Liver (tissue), 9 donors: ENCODE results near the gene EMILIN1. TPM values are rescaled to one million over a fixed set of nuclear protein-coding genes. Genes with fewer than 3 reads are reported as not detected.

ENCODE experiments used
- DNase-seq: peaks from one replicate; pipeline ENCODE4 v3.0.0-alpha.2; 2017; ENCODE audit warnings: low spot score
- H3K27ac ChIP-seq, 2 donors: one replicate each; pipeline ENCODE4 v1.7.0; 2013; ENCODE audit warnings: inconsistent platforms in 2 of 2, low read length in 2 of 2, control low read depth in 1 of 2, low read depth in 1 of 2, mild to moderate bottlenecking in 1 of 2
- H3K27me3 ChIP-seq, 4 donors: one replicate each; pipeline versions ENCODE4 v1.6.1 to v1.7.0; 2013; ENCODE audit warnings: low read length in 3 of 4, inconsistent platforms in 1 of 4, mild to moderate bottlenecking in 1 of 4, moderate library complexity in 1 of 4; ENCODE audit not compliant: control insufficient read depth in 4 of 4, insufficient read depth in 4 of 4
- H3K36me3 ChIP-seq, 4 donors: one replicate each; pipeline versions ENCODE4 v1.6.1 to v1.7.0; 2013; ENCODE audit warnings: low read length in 3 of 4, mild to moderate bottlenecking in 3 of 4, low read depth in 1 of 4, moderate library complexity in 1 of 4; ENCODE audit not compliant: control insufficient read depth in 4 of 4, insufficient read depth in 3 of 4
- H3K4me1 ChIP-seq, 4 donors: one replicate each; pipeline versions ENCODE4 v1.6.1 to v1.7.0; 2013; ENCODE audit warnings: low read length in 3 of 4, mild to moderate bottlenecking in 3 of 4, moderate library complexity in 1 of 4; ENCODE audit not compliant: control insufficient read depth in 4 of 4, insufficient read depth in 4 of 4
- H3K4me3 ChIP-seq, 3 donors: one replicate each; pipeline versions ENCODE4 v1.6.1 to v1.7.0; 2013; ENCODE audit warnings: low read length in 3 of 3, control low read depth in 1 of 3, low read depth in 1 of 3, mild to moderate bottlenecking in 1 of 3
- H3K9ac ChIP-seq, 2 donors: one replicate each; pipeline ENCODE4 v1.7.0; 2013; ENCODE audit warnings: low read length in 2 of 2, mild to moderate bottlenecking in 2 of 2, moderate library complexity in 2 of 2, control low read depth in 1 of 2, low read depth in 1 of 2
- H3K9me3 ChIP-seq, 4 donors: one replicate each; pipeline versions ENCODE4 v1.6.1 to v1.7.0; 2013; ENCODE audit warnings: low read length in 3 of 4; ENCODE audit not compliant: control insufficient read depth in 4 of 4
- EGR1 ChIP-seq, 2 donors: IDR thresholded peaks; 2 replicates each; pipeline ENCODE4 v1.6.1; 2016 to 2018; ENCODE audit warnings: antibody characterized with exemption in 2 of 2, low read depth in 2 of 2
- FOXA1 ChIP-seq: IDR thresholded peaks from 2 replicates; pipeline ENCODE4 v1.6.1; 2016; ENCODE audit warnings: antibody characterized with exemption
- FOXA2 ChIP-seq: IDR thresholded peaks from 2 replicates; pipeline ENCODE4 v1.6.1; 2016; ENCODE audit warnings: antibody characterized with exemption
- GABPA ChIP-seq, 2 donors: IDR thresholded peaks in 1 of 2; conservative IDR thresholded peaks in 1 of 2; 2 replicates each; pipeline ENCODE4 v1.6.1; 2016; ENCODE audit warnings: antibody characterized with exemption in 2 of 2, mild to moderate bottlenecking in 1 of 2, moderate library complexity in 1 of 2
- HNF4A ChIP-seq, 2 donors: conservative IDR thresholded peaks; 2 replicates each; pipeline ENCODE4 v1.6.1; 2016; ENCODE audit warnings: antibody characterized with exemption in 2 of 2, mild to moderate bottlenecking in 2 of 2
- HNF4G ChIP-seq: IDR thresholded peaks from 2 replicates; pipeline ENCODE4 v1.6.1; 2016; ENCODE audit warnings: antibody characterized with exemption
- JUND ChIP-seq, 2 donors: IDR thresholded peaks; 2 replicates each; pipeline ENCODE4 v1.6.1; 2016; ENCODE audit warnings: antibody characterized with exemption in 2 of 2
- NR2F2 ChIP-seq: IDR thresholded peaks from 2 replicates; pipeline ENCODE4 v1.6.1; 2016; ENCODE audit warnings: antibody characterized with exemption
- RAD21 ChIP-seq, 2 donors: IDR thresholded peaks; 2 replicates each; pipeline ENCODE4 v1.6.1; 2016; ENCODE audit warnings: antibody characterized with exemption in 2 of 2, mild to moderate bottlenecking in 2 of 2
- RXRA ChIP-seq, 2 donors: IDR thresholded peaks; 2 replicates each; pipeline ENCODE4 v1.6.1; 2017 to 2018; ENCODE audit warnings: antibody characterized with exemption in 2 of 2, mild to moderate bottlenecking in 1 of 2
- SP1 ChIP-seq: IDR thresholded peaks from 2 replicates; pipeline ENCODE4 v1.6.1; 2018; ENCODE audit warnings: antibody characterized with exemption, mild to moderate bottlenecking
- TAF1 ChIP-seq: conservative IDR thresholded peaks from 2 replicates; pipeline ENCODE4 v1.6.1; 2016; ENCODE audit warnings: antibody characterized with exemption, mild to moderate bottlenecking
- YY1 ChIP-seq: IDR thresholded peaks from 2 replicates; pipeline ENCODE4 v1.6.1; 2016; ENCODE audit warnings: antibody characterized with exemption, mild to moderate bottlenecking
- WGBS: extraction: QIAGEN DNeasy Blood & Tissue Kit; methylation state at CpG from one replicate; pipeline ENCODE4 v1.1.7; 2013; 5-methylcytosine and 5-hydroxymethylcytosine counted together
- polyA plus RNA-seq, 2 donors: library from polyadenylated mRNA; stranded (reverse) in 1 of 2; unstranded in 1 of 2; fragments of 200-250 nt in 1 of 2; fragments of >200 nt in 1 of 2; fragmentation: Nextera tagmentation in 1 of 2; extraction: Ambion mirVana in 1 of 2; gene quantifications; one replicate each; pipeline versions ENCODE4 v1.2.1 to v1.2.3, GENCODE V29; 2013 to 2015
- total RNA-seq, 2 donors: library from RNA; depleted of rRNA; stranded (reverse); fragments of >200 nt; gene quantifications; one replicate each; pipeline ENCODE4 v1.2.3, GENCODE V29; 2014
- TF ChIP-seq, protein P1 (sequence below): IDR thresholded peaks from 2 replicates; pipeline ENCODE4 v1.6.1; 2016; ENCODE audit warnings: antibody characterized with exemption
- TF ChIP-seq, protein P2 (sequence below): IDR thresholded peaks from 2 replicates; pipeline ENCODE4 v1.6.1; 2016; ENCODE audit warnings: antibody characterized with exemption
- TF ChIP-seq, protein P3 (sequence below): fragments of 150-350 bp; IDR thresholded peaks from 2 replicates; pipeline ENCODE4 v1.5.1; 2017; ENCODE audit warnings: improper control_type of control experiment, low read depth, low read length; ENCODE audit not compliant: missing input control
- TF ChIP-seq, protein P4 (sequence below): IDR thresholded peaks from 2 replicates; pipeline ENCODE4 v1.6.1; 2016; ENCODE audit warnings: antibody characterized with exemption
- TF ChIP-seq, protein P5 (sequence below): IDR thresholded peaks from 2 replicates; pipeline ENCODE4 v1.6.1; 2016; ENCODE audit warnings: antibody characterized with exemption, mild to moderate bottlenecking
- donor health status: healthy.
- donor health status: healthy.
- donor health status: healthy.
- donor health status: healthy.
- donor health status: healthy.

EMILIN1 gene
- total and polyA plus RNA-seq, 4 donors: 3.4 to 26.1 (median 24.0) TPM

DNA sequence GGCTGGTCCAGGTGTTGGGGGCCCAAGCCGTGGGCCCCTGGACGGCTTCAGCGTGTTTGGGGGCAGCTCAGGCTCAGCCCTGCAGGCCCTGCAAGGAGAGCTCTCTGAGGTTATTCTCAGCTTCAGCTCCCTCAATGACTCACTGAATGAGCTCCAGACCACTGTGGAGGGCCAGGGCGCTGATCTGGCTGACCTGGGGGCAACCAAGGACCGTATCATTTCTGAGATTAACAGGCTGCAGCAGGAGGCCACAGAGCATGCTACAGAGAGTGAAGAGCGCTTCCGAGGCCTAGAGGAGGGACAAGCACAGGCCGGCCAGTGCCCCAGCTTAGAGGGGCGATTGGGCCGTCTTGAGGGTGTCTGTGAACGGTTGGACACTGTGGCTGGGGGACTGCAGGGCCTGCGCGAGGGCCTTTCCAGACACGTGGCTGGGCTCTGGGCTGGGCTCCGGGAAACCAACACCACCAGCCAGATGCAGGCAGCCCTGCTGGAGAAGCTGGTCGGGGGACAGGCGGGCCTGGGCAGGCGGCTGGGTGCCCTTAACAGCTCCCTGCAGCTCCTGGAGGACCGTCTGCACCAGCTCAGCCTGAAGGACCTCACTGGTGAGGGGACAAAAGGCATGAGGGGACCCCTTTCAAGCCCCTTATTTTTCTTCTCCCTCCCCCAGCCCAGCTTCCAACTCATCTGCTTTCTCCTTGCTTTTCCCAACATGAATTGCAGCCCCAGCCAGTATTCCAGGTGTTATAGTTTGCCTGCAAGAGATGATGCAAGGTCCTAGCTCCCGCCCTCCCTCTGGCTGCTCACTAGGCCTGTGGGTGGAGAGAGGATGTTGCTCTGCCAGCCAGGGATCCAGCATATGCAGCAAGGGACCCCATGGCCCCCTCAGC, 5.2 kb downstream of the EMILIN1 start:
- Histone ChIP-seq H3K36me3 (no peaks in the 10 kb centered on the region), H3K27ac (no peak overlapping the region), H3K27me3 (no peaks in the 10 kb centered on the region), H3K4me3 (no peak overlapping the region), H3K4me1 (peaks cover 9 to 59% (median 25%) of the 10 kb centered on the region in 4 donors), H3K9ac (no peak overlapping the region), H3K9me3 (no peaks in the 10 kb centered on the region)
- no peak for DNase-seq
- WGBS: 88% methylated on average over 20 of the region's 20 CpGs
- TF ChIP-seq TAF1: no peak
- TF ChIP-seq, protein P1, sequence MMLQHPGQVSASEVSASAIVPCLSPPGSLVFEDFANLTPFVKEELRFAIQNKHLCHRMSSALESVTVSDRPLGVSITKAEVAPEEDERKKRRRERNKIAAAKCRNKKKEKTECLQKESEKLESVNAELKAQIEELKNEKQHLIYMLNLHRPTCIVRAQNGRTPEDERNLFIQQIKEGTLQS: no peak
- TF ChIP-seq, protein P2, sequence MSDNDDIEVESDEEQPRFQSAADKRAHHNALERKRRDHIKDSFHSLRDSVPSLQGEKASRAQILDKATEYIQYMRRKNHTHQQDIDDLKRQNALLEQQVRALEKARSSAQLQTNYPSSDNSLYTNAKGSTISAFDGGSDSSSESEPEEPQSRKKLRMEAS: no peak
- TF ChIP-seq FOXA1: no peak
- TF ChIP-seq, protein P3, sequence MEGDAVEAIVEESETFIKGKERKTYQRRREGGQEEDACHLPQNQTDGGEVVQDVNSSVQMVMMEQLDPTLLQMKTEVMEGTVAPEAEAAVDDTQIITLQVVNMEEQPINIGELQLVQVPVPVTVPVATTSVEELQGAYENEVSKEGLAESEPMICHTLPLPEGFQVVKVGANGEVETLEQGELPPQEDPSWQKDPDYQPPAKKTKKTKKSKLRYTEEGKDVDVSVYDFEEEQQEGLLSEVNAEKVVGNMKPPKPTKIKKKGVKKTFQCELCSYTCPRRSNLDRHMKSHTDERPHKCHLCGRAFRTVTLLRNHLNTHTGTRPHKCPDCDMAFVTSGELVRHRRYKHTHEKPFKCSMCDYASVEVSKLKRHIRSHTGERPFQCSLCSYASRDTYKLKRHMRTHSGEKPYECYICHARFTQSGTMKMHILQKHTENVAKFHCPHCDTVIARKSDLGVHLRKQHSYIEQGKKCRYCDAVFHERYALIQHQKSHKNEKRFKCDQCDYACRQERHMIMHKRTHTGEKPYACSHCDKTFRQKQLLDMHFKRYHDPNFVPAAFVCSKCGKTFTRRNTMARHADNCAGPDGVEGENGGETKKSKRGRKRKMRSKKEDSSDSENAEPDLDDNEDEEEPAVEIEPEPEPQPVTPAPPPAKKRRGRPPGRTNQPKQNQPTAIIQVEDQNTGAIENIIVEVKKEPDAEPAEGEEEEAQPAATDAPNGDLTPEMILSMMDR: no peak
- TF ChIP-seq SP1: no peak
- no peak for TF ChIP-seq HNF4G
- TF ChIP-seq, protein P4, sequence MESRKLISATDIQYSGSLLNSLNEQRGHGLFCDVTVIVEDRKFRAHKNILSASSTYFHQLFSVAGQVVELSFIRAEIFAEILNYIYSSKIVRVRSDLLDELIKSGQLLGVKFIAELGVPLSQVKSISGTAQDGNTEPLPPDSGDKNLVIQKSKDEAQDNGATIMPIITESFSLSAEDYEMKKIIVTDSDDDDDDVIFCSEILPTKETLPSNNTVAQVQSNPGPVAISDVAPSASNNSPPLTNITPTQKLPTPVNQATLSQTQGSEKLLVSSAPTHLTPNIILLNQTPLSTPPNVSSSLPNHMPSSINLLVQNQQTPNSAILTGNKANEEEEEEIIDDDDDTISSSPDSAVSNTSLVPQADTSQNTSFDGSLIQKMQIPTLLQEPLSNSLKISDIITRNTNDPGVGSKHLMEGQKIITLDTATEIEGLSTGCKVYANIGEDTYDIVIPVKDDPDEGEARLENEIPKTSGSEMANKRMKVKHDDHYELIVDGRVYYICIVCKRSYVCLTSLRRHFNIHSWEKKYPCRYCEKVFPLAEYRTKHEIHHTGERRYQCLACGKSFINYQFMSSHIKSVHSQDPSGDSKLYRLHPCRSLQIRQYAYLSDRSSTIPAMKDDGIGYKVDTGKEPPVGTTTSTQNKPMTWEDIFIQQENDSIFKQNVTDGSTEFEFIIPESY: no peak
- no peak for TF ChIP-seq JUND (IDR thresholded peaks at IDR 0.05)
- no peak for TF ChIP-seq RAD21 (IDR thresholded peaks at IDR 0.05)
- TF ChIP-seq RXRA (IDR thresholded peaks at IDR 0.05): no peak
- no peak for TF ChIP-seq EGR1 (IDR thresholded peaks at IDR 0.05; ENCODE audit: low read depth in 2 of 2)
- no peak for TF ChIP-seq GABPA (IDR thresholded peaks at IDR 0.05 in 1 of 2, conservative IDR thresholded peaks at IDR 0.05 in 1 of 2)
- TF ChIP-seq NR2F2: no peak
- TF ChIP-seq YY1: no peak
- no peak for TF ChIP-seq FOXA2

DNA sequence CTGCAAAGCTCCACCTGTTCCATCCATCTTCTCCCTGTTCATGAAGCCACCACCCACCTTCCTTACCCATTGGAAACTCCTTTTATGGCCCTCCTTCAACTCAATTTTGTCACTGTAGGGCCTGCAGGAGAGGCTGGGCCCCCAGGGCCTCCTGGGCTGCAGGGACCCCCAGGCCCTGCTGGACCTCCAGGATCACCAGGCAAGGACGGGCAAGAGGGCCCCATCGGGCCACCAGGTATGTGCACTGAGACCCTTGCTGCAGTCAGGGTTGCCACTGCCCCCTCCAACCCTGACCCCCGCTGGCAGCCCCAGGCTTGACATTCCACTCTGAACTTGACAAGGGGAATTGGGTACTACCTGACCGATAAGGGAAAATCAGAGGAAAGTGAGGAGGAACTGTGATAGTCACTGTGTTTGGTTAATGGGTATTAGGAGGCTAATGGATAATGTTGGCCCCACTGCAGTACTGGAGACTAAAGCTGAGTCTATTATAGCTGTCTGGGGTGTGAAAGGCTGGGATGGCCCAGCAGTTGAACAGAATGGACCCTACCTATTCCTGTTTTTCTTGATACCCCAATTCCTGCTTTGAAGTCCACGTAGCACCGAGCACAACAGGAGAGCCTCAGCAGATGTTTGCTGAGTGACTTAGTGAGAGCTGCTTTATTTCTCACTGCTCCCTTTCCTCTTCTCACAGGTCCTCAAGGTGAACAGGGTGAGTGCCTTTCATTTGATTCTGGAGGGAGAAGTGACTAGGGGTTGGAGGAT, 6.1 kb downstream of the EMILIN1 start:
- H3K4me3 ChIP-seq: no peak overlapping the region
- no peak for DNase-seq
- H3K4me1 ChIP-seq: peaks cover 9 to 63% (median 31%) of the 10 kb centered on the region in 4 donors
- H3K36me3 ChIP-seq: no peaks in the 10 kb centered on the region
- no peak overlapping the region for H3K27ac ChIP-seq
- no peaks in the 10 kb centered on the region for H3K9me3 ChIP-seq
- H3K27me3 ChIP-seq: no peaks in the 10 kb centered on the region
- no peak overlapping the region for H3K9ac ChIP-seq
- WGBS: 86% methylated on average over 6 of the region's 6 CpGs
- TF ChIP-seq RXRA (IDR thresholded peaks at IDR 0.05): no peak
- no peak for TF ChIP-seq SP1
- TF ChIP-seq, protein P5, sequence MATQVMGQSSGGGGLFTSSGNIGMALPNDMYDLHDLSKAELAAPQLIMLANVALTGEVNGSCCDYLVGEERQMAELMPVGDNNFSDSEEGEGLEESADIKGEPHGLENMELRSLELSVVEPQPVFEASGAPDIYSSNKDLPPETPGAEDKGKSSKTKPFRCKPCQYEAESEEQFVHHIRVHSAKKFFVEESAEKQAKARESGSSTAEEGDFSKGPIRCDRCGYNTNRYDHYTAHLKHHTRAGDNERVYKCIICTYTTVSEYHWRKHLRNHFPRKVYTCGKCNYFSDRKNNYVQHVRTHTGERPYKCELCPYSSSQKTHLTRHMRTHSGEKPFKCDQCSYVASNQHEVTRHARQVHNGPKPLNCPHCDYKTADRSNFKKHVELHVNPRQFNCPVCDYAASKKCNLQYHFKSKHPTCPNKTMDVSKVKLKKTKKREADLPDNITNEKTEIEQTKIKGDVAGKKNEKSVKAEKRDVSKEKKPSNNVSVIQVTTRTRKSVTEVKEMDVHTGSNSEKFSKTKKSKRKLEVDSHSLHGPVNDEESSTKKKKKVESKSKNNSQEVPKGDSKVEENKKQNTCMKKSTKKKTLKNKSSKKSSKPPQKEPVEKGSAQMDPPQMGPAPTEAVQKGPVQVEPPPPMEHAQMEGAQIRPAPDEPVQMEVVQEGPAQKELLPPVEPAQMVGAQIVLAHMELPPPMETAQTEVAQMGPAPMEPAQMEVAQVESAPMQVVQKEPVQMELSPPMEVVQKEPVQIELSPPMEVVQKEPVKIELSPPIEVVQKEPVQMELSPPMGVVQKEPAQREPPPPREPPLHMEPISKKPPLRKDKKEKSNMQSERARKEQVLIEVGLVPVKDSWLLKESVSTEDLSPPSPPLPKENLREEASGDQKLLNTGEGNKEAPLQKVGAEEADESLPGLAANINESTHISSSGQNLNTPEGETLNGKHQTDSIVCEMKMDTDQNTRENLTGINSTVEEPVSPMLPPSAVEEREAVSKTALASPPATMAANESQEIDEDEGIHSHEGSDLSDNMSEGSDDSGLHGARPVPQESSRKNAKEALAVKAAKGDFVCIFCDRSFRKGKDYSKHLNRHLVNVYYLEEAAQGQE: no peak
- no peak for TF ChIP-seq RAD21 (IDR thresholded peaks at IDR 0.05)
- TF ChIP-seq HNF4A (conservative IDR thresholded peaks at IDR 0.05): no peak
- TF ChIP-seq NR2F2: no peak
- no peak for TF ChIP-seq FOXA1
- TF ChIP-seq, protein P2: no peak
- TF ChIP-seq, protein P3: no peak
